ENCODE data around the gene ITGB4.
A peak's percentile ranks its signal among the peaks of the same experiment; 100 is the strongest.

Gene ITGB4

DNA sequence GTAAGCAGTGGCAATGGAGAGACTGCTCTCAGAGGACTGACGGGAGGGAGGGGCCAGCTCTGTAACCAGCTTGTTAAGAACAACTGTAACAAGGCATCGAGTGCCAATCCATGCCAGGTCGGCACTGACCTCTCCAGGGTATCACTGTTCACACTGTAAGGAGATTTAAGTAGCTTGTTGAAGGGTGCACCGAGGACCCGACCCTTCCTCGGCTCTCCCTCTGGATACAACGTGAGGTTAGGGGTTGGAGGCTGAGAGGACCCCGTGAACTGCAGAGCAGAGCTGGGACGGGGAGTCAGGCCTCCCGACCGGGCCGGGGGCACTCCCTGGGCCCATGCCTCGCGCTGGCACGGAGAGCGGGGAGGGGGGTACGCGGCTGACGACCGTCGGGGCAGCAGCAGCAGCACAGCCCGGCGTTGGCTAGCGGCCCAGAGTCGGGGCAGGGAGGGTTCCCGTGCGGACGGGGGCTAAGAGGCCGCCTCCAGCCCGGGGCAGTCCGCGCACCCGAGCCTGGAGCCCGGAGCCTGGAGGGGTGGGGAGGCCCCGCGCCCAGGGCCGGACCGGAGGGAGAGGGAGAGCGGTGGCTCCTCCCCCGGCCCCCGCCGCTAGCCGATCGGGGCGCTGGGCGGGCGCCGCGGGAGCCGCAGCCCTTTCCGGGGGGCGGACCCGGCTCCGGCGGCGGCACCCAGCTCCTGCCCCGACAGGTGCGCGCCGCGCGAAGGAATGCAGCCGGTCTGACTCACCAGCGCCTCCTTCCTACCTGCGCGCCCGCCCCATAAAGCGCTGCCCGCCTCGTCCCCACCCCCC, at the start of gene ITGB4:
TSS of gene ITGB4 (plus strand) at position 804 of the 807 bp plus-strand sequence. CDS start 3,245 bp downstream, outside the sequence.
- peak; percentile 69 for DNase-seq

DNA sequence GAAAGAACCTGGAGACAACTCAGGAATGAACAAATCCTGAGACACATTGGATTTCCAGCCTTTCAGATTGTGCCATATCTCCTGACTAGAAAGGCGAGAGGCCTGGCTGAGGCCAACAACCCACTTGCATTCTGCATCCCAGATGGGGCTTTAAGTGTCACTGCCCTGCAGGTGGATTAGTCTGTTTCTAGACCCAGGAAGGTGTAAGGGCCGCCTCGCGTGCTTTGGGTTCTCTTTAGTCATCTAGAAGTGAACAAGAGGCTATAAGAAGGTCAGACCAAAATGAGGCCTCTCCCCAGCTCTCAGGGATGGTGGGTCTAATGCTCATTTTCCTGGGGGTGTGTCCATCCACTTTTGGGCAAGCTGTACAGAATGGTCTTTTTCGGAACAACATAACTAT, 49.2 kb upstream of the ITGB4 start:
- DNase-seq: no peak

DNA sequence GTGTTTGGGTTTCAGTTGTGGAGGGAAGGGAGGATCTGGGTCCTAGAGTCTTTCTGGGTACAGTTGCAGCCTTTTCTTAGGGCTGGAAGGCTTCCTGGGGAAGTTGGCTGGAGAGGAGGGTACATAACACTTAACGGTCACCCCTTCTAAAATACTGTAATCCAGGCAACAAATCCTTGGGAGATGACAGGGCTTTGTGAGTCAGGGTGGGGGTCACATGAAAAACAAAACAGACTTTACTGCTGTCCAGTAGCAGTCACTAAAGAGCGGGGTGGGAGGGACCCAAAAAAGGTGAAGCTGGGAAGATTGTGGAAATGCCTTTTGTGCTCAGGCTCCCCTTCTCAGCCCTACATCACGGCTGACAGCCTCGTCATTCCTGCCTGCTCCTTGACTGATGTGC, 47.8 kb upstream of the ITGB4 start:
- DNase-seq: no peak

DNA sequence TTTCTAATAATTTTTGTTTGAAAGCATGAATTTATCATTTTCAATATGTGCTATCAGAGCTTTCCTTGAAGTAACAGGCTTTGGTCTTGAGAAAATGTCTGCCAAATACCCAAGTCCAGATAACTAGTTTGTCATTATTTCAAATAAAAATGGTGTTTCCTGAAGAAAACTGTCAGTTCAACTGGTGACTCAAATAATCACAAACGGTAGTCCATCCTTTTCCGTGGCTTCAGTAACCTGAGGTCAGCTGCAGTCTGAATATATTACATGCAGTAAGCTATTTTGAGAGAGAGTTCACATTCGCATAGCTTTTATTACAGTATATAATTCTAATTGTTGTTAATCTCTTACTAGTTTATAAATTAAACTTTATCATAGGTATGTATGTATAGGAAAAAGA, 44.8 kb upstream of the ITGB4 start:
- no peak for DNase-seq

DNA sequence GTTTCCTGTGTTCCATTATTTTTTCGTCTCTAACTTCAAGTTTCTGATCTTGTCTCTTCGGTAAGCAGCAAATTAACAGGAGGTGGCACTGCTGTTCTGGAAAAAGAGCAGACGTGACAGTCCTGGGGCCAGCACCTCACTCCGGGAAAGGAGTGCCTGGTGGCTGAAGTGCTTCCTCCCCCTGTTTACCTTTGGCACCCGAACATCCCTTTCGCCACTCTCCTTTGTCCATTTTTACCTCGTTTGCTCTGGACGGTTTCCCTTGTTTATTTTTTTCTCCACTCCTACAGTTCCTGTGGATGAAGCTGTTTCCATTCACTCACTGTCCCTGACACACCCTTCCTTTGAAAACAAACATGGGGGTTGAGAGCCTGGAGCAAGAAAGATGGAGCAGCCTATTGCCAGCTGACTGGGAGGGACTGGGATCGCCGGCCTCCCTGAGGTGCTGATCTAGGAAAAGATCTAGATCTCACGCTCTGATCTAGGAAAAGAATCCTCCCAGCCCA, 41.5 kb upstream of the ITGB4 start:
- no peak for DNase-seq

DNA sequence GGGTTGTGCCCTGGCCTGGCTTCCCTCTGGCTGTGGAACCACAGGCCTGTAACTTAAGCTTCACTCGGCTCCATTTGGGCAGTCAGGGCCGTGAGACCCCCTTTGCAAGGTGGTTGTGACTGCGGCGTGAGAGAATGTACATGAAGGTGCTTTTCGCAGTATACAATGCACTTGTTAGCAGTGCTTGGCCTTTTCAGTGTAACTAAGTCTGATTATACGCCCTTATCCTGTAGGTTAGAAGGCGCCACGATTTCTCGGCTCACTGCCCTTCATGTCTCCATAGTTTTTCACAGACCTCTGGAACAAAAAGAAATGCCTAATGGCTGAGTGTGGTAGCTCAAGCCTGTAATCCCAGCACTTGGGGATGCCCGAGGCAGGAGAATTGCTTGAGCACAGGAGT, 40.8 kb upstream of the ITGB4 start:
- no peak for DNase-seq

DNA sequence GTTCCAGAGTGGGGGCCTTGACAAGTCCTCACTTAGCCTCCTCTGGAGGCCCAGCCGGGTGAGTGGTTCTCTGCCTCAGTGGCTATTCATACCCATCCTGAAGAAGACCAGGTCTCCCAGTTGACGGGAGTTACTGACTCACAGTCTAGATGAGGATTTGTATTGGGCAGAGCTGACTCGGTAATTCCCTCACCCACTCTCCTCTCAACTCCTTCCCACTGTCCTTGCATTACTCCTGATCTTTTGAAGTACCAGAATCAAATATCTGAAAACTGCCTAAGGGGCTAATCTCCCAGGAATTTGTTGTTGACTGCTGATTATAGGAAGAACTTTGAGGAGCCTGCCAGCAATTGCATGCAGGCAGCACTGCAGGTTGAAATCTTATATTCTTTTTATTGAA, 40.0 kb upstream of the ITGB4 start:
- DNase-seq: no peak

DNA sequence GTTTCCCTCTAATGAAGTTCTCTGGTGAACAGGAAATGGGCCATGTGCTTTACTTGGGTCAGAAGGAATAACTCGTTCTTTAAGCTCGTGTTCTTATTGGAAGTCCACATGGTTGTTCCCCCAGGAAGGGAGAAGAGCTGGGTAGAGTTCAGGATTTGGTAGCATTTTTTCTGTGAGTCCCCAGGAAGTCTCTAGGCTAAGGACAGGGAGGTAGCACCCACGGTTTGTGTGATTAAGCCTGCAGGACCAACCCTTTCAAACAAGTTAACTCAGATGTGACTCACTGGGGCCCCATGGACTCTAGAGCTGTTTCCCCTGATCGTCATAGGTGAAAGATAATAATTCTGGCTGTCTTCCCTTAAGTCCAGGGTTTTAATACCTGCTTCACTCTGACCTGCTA, 37.7 kb upstream of the ITGB4 start:
- no peak for DNase-seq

DNA sequence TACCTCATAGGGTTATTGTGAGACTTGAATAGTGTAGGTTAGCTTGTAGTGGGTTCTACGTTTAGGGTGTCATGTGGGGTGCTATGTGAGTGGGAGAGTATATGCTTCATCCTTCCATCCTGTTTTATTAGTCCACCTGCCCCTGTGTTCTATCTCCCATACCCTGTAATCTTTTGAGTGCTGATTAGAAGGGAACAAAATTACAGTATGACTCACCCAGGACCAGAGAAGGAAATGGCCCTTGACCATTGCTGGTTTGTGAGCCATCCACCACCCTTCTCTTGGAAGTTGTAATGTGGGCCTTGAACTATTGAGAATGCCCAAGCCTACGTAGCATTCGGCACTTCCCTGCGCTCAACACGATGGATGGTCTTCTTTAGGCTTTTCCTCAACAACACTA, 37.0 kb upstream of the ITGB4 start:
- no peak for DNase-seq

DNA sequence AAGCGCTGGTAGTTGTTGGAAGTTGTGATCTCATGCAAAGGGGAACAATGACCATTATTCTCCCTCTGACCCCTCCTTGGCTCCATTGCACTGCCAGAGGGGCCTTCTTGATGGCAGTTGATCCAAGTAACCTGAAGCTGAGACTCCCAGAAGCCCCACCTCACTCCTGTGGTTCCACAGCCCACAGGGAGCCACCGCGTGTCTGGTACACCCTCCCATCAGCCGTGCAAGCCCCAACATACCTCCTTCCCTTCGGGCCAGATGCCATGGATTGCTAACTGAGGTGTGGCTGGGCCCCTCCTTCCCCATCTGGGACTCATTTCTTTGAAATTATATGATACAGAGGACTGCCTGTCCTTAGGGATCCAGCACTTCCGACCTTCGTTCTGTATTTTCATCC, 36.3 kb upstream of the ITGB4 start:
- DNase-seq: no peak

DNA sequence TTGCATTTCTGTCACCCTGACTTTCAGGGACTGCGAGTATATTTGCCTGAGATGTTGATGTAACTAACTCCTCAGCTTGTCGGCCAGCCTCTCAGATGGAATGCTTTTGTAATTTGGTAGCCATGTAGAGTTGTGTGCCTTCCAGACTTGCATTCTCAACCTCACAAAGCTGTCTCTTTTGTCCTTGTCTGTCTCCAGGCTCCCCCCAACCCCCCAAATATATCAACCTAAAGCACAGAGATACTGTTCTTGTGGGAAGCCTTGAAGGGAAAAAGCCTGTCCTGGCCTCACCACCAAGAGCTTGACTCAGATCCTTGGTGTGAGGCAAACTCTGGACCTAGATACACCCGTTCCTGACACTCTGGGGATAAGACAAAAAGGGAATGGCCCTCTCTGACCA, 35.8 kb upstream of the ITGB4 start:
- no peak for DNase-seq

DNA sequence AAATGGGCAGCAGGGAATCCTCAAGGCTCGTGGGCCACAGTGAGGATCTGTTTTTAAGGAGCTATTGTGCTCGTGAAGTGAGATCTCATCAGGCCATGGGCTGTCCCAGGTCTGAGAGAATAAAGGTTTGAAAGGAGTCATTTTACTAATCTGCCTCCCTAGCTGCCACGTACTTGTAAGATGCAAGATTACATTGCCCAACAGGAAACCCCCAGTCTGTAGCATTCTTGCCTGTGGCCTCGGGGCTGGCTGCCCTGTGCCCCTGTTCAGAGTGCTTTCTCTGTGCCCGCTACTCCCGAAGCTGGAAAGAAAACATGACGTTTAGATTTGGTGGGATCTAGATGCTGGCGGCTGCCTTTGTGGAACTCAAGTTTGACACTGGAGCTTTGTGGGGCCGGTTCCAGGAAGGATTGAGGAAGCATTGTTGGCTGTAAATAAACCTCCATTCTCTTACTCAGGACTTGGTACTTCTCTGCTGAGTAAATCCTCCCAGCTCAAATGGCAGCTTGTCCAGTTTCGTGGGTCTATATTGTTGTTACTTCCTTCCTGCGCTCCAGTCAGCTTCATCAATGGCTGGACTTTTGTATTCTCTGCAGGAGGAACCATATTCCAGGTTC, 32.9 kb upstream of the ITGB4 start:
- no peak for DNase-seq

DNA sequence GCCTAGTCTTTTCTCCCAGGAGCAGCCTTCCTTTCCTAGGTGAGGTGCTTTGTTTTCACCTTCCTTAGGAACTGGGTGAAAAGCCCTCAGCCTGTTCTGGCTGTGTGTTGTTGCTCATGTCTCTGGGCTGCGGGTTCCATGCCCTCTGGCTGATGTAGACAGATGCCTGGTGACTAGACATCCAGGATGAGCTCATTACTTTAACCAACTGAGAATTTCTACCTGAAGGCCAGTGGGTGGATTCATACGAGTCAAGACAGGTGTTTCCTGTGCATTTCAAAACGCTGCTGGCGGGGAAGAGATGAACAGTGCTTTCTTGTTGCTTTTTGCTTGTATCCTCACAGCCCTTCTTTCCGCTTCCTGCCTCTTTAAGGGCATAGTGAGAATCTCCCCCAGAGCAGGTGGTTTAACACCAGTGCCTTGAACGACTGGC, 31.8 kb upstream of the ITGB4 start:
- peak; percentile 66 for DNase-seq

DNA sequence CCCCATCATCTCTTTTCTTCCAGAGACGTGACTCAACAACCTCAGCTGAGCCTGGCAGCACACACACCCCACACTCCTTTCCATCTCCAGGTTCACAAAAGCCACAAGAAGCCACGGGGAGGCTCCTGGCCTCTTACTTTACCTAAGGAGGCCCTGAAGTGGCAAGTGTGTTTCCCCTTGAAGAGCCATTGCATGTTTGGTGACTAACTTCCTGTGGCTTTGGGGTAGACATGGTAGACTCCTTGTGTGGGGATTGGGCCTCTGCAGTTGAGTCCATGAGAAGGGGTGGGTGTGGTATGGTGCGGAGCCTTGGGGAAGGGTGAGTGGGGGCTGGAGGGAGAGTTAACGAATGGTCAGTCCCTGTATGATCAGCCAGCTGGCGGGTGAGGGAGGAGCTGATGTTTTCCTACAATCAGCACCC, 29.9 kb upstream of the ITGB4 start:
- no peak for DNase-seq

DNA sequence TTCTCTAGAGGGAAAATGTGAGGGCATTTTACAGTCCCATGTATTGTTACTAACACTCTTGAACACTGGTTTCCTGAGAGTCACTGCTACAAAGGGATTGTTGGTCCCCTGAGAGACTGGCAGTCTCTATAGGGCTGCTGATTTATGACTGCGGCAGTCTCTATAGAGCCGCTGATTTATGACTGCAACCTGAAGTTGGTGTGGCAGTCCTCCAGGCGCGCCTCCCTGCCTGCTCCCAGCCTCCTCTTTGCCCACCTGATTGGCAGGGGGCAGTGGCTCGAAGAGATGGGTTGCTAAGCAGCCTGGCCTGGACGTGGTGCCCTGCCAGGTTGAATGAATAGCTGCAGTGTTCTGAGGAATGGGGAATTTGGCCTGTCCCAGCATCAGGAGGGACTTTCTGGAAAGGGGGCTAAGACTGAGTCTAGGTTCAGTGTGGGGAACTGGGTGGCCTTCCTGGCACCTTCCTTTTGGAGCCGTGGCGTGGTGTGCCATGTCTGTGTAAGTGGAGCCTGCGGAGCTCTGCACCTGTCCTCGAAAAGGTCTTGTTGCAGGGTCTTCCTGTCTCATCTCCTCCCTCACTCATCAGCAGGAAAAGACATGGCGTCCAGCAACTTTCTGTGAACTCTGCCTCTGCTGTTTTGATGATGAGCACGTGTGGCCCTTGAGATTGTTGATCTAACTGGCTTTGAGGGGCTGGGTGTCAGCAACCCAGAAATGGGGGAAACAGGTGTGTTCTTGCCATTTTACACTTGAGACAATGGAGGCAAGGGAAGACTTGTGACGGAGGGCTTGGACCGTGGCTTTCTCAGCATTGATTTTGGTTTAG, 29.2 kb upstream of the ITGB4 start:
- DNase-seq: no peak

DNA sequence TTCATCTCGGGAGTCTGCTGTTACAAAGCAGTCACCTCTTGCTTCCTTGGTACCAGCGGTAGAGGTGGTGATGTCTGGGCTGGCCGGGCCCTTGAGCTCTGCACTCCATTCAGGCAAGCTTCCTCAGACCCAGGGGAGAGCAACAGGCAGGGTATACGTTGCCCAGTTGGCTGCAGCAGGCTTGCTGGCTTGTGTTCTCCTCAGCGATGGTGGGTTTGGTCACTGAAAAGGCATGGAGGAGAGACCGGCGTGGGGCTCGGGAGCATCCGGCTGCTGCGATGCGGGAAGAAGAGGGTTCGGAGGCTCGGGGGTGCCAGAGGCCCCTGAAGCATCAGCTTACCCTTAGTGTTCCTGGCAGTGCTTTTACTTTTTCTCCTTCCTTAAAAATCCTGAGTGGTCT, 28.3 kb upstream of the ITGB4 start:
- no peak for DNase-seq

DNA sequence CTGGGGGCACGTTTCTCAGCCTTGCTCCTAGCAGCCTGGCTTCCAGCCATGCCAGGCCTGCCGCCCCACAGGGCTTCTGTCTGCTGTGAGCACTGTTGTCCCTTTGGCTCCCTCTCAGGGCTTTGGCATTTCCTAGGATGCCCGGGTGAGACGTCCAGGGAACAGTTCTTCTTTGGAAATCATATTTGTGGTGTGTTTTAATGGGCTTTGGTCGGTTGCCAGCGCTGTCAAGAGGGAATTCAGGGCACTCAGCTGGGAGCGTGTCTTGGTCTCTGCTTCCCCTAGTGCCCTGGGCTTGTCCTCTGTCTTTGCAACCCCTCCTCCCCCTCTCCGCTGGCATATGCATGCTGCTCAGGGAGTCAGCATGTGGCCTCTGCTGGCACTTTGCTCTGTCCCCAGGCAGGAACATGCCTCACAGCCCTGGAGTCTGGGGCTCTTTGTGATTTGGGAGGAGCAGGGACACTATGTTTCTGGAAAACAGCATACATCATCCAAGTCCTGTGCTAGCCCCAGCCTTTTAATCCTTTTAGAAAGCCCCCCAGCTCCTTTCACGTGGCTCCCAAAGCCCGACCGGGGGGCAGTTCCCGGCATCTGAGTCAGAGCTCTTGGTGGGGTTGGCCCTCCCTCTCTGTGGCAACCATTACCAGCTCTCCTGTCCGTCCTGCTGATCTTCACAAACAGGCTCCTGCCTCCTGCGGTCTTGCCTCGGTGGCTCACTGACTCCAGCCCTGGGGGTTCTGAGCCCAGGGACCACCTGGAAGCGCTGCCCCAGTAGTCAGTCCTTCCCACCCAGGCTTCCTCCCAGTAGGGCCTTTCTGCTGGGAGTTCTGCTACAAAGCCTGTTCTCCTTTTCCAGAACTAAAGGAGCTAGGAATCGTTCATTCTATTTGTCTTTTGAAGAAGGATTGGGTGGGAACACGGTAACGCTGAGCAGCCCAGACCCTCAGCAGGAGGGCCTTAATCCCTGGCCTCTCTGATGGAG, 27.5 kb upstream of the ITGB4 start:
- DNase-seq: no peak

DNA sequence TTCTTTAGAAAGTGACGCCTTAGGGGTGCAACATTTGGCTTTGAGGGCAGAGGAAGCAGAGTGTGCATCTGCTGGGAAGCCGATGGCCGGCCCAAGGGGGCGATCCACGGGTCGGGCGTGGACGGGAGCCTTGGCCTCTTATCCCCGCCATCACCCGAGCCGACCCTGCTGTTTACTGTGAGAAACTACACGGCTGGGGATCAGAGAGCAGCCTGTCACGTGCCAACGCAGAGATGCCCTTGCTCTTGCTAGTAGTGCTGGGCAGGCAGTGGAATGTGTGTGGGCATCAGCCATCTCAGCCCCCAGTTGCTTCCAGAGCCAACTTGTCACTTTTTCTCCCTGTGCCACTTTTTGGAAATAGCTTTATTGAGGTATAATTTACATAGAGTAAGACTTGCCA, 26.7 kb upstream of the ITGB4 start:
- no peak for DNase-seq

DNA sequence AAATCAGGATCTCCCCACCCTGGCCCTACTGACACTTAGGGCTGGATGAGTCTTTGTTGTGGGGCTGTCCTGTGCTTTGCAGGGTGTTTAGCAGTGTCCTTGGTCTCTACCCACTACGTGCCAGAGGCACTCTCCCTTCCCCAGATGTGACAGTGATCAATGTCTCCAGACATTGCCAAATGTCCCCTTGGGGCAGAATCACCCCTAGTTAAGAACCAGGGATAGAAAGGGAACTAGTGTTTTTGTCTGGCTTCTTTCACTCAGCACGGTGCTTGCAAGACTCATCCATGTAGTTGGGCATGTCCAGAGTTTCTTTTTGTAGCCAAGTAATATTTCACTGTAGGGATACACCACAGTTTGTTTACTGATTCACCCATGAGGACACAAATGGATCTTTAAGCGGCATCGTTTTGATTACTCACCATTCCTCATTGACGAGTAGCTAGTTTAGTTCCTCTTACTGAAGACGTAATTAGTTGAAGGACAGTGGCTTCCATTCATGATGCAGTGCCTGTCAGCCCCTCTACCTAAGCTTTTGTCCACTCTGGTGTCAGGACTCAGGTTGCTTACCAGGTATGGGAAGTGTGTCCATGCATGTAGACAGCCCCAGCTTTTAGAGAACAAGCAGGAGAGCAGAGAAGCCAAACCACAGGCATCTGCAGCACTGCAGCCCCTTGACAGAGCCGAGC, 26.0 kb upstream of the ITGB4 start:
- DNase-seq: no peak

DNA sequence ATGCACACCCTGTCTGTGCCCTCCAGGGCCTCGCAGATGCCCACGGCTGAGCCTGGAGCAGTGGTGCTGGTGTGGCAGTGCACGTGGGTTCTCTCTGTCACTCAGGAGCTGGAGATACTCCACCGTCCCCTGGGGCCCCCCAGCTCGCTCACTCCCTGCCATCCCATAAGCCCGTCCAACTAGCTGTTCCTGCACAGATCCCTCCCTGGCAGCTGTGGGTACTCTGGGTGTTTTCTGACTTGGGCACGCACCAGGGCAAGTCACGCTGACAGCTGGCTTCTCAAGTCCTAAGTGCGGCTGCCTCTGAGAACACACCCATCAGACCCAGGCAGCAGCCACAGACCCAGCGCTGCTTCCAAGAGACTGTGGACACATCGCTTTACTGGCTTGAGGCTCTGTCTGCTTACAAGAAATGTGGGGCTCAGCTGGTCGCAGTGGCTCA, 25.4 kb upstream of the ITGB4 start:
- no peak for DNase-seq

DNA sequence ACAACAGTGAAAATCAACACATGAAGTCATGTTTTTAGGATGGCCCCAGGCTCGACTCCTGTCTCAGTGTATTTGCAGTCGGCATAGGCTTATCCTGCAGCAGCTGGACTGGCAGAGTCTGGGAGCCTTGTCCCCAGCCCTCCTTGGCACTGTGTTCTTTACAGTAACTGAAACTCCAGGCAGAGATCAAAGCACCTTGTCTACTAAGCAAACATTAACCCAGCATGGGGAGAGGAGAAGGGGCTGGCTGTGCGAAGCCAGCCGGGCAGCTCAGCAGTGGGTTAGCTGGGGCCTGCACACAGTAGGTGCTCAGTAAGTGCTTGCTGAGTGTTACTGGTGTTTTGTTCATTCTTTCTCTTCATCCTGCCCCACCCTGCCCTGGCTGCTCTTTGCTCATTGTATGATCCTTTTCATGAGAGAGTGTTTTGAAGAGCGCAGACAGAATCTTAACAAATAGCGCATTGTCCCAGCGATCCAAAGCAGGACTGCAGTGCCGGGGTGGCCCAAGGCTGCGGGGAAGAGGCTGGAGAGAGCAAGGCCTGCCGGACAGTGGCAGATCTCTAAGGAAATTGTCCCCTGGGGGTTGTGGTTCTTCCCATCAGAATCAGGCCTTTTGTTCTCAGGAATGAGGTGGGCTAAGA, 23.5 kb upstream of the ITGB4 start:
- no peak for DNase-seq

Data from NCI-H146 (cell line).